A673 (cell line): ENCODE measurements around the gene EIF4E2. TPM values are rescaled to one million over a fixed set of nuclear protein-coding genes. Genes with fewer than 3 reads are reported as not detected.

Experiments
- BruUV-seq: library from RNA; stranded (reverse); fragments of 400-500 nt; replicated peaks from 2 replicates; lab custom pipeline; 2021; lab: Mats Ljungman, UMichigan
- CTCF ChIA-PET: fragments of 300-600 bp; sonication (Branson Sonifier 250); formaldehyde crosslinking; loops from one replicate; lab custom pipeline; 2022; ENCODE audit warnings: antibody characterized with exemption; lab: Charles Lee
- POLR2A ChIA-PET: fragments of 300-600 bp; sonication (Branson Sonifier 250); formaldehyde crosslinking; loops from one replicate; lab custom pipeline; 2022; ENCODE audit warnings: antibody characterized with exemption; ENCODE audit not compliant: low non-redundant PET; lab: Charles Lee
- DNase-seq: peaks from one replicate; pipeline ENCODE4 v3.0.0-alpha.2; 2015; ENCODE audit warnings: low spot score
- H3K27ac ChIP-seq: fragments of 200-600 bp; sonication (generic); 2 replicates; pipeline ENCODE4 v1.5.1; 2016; ENCODE audit warnings: mixed run types, low read depth, mild to moderate bottlenecking, mixed read lengths, antibody characterized with exemption, low read length; ENCODE audit not compliant: poor library complexity, severe bottlenecking
- H3K27me3 ChIP-seq: fragments of 200-600 bp; sonication (generic); replicated peaks from 2 replicates; pipeline ENCODE4 v1.6.1; 2017; ENCODE audit warnings: mixed run types, low read depth, mild to moderate bottlenecking, mixed read lengths, antibody characterized with exemption, low read length; ENCODE audit not compliant: insufficient read depth, poor library complexity
- H3K36me3 ChIP-seq: fragments of 200-600 bp; sonication (generic); 2 replicates; pipeline ENCODE4 v1.6.1; 2016; ENCODE audit warnings: mixed run types, mild to moderate bottlenecking, mixed read lengths, antibody characterized with exemption, low read length; ENCODE audit not compliant: insufficient read depth, poor library complexity, severe bottlenecking
- H3K4me1 ChIP-seq: fragments of 200-600 bp; sonication (generic); 2 replicates; pipeline ENCODE4 v1.6.1; 2017; ENCODE audit warnings: mixed run types, mild to moderate bottlenecking, mixed read lengths, antibody characterized with exemption, low read length; ENCODE audit not compliant: insufficient read depth, poor library complexity, severe bottlenecking
- H3K4me3 ChIP-seq: fragments of 200-600 bp; sonication (generic); 2 replicates; pipeline ENCODE4 v1.5.1; 2016; ENCODE audit warnings: low read depth, mixed run types, mild to moderate bottlenecking, mixed read lengths, low read length; ENCODE audit not compliant: poor library complexity, severe bottlenecking
- H3K9me3 ChIP-seq: fragments of 200-600 bp; sonication (generic); 2 replicates; pipeline ENCODE4 v1.6.1; 2016; ENCODE audit warnings: mixed run types, low read depth, mild to moderate bottlenecking, mixed read lengths, antibody characterized with exemption, low read length; ENCODE audit not compliant: poor library complexity, severe bottlenecking
- EZH2 ChIP-seq: fragments of 200-600 bp; sonication (generic); IDR thresholded peaks from 2 replicates; pipeline ENCODE4 v1.6.1; 2017; ENCODE audit warnings: borderline replicate concordance, low read depth, mild to moderate bottlenecking, mixed read lengths, antibody characterized with exemption, low read length; ENCODE audit not compliant: poor library complexity, severe bottlenecking
- intact Hi-C: fragments of 100-400 bp; cut with micrococcal nuclease; formaldehyde crosslinking; loops from one replicate; pipeline ENCODE4 v1.10.0; 2022; ENCODE audit not compliant: unreplicated experiment
- total RNA-seq: library from RNA; stranded (reverse); gene quantifications from 2 replicates; pipeline ENCODE4 v1.2.3, GENCODE V29; 2021
- TF ChIP-seq, protein P1 (sequence below): fragments of 300-800, 200-600 bp; sonication (generic); conservative IDR thresholded peaks from 2 replicates; pipeline ENCODE4 v1.5.1; 2017; ENCODE audit warnings: low read depth, mild to moderate bottlenecking, antibody characterized with exemption, low read length, moderate library complexity, mixed read lengths

Gene EIF4E2
- total RNA-seq, 1 experiment from 2014 or later = 60.8 TPM

DNA sequence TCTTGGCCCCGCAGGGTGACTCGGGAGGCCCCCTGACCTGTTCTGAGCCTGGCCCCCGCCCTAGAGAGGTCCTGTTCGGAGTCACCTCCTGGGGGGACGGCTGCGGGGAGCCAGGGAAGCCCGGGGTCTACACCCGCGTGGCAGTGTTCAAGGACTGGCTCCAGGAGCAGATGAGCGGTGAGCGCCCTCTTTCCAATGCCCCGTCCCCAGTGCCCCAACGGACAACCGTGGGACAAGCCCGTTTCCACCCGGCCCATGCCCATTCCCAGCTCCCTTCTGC lies 27.1 kb upstream of the EIF4E2 start:
- H3K4me3 ChIP-seq = no peak overlapping the region
- no TSS peak for BruUV-seq
- H3K27ac ChIP-seq = no peak overlapping the region
- no peaks in the 10 kb centered on the region for H3K9me3 ChIP-seq
- intact Hi-C loops = loop anchor here (2.0 to 5.0 kb wide), 2 partner anchors 79 to 616 kb away; no protein-coding TSS in a partner anchor
- no peaks in the 10 kb centered on the region for H3K36me3 ChIP-seq
- ChIA-PET CTCF (interaction anchor here (0.6 kb wide), 1 partner anchor 29 kb away, joined by 4 read pairs; no protein-coding TSS in a partner anchor), POLR2A (no interaction called here)
- H3K4me1 ChIP-seq = peaks cover 7% of the 10 kb centered on the region
- H3K27me3 ChIP-seq = peaks cover 31% of the 10 kb centered on the region
- DNase-seq = no peak
- TF ChIP-seq, protein P1, sequence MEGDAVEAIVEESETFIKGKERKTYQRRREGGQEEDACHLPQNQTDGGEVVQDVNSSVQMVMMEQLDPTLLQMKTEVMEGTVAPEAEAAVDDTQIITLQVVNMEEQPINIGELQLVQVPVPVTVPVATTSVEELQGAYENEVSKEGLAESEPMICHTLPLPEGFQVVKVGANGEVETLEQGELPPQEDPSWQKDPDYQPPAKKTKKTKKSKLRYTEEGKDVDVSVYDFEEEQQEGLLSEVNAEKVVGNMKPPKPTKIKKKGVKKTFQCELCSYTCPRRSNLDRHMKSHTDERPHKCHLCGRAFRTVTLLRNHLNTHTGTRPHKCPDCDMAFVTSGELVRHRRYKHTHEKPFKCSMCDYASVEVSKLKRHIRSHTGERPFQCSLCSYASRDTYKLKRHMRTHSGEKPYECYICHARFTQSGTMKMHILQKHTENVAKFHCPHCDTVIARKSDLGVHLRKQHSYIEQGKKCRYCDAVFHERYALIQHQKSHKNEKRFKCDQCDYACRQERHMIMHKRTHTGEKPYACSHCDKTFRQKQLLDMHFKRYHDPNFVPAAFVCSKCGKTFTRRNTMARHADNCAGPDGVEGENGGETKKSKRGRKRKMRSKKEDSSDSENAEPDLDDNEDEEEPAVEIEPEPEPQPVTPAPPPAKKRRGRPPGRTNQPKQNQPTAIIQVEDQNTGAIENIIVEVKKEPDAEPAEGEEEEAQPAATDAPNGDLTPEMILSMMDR = no peak
- no peak for TF ChIP-seq EZH2

DNA sequence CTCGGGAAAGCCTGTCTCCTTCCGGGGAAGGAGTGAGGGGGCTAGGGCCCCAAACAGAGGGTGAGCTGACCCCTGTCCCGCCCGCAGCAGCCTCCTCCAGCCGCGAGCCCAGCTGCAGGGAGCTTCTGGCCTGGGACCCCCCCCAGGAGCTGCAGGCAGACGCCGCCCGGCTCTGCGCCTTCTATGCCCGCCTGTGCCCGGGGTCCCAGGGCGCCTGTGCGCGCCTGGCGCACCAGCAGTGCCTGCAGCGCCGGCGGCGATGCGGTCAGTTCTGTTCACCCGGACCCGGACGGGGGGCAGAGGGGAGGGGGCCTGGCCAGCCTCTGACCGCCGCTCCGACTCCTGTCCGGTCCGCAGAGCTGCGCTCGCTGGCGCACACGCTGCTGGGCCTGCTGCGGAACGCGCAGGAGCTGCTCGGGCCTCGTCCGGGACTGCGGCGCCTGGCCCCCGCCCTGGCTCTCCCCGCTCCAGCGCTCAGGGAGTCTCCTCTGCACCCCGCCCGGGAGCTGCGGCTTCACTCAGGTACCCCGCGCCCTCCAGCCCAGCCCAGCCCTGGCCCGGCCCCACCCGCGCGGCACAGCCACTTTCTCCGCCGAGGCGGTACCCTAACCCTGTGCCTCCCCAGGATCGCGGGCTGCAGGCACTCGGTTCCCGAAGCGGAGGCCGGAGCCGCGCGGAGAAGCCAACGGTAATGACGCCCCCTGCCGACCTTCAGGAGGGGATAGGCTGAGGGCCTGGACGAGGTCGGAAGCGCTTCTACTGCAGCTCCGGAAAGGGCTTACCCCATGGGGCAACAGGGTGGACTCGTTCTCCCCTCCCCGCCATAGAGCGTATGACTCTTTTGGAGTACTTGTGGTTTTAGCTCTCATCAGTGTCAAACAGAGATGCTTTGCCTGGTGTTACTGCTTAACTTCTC lies 26.5 kb upstream of the EIF4E2 start:
- BruUV-seq = no TSS peak
- peak; percentile 60 for DNase-seq
- intact Hi-C loops = loop anchor here (2.0 to 5.0 kb wide), 2 partner anchors 79 to 617 kb away; no protein-coding TSS in a partner anchor
- peaks cover 31% of the 10 kb centered on the region for H3K27me3 ChIP-seq
- peak overlapping the region; percentile 14 for H3K4me3 ChIP-seq
- H3K9me3 ChIP-seq = no peaks in the 10 kb centered on the region
- ChIA-PET POLR2A (no interaction called here), CTCF (interaction anchor here (0.6 kb wide), 1 partner anchor 30 kb away, joined by 4 read pairs; no protein-coding TSS in a partner anchor)
- H3K27ac ChIP-seq = no peak overlapping the region
- TF ChIP-seq, protein P1 = peak; percentile 50
- TF ChIP-seq EZH2 = peak; percentile 78
- H3K36me3 ChIP-seq = no peaks in the 10 kb centered on the region
- H3K4me1 ChIP-seq = peaks cover 7% of the 10 kb centered on the region

DNA sequence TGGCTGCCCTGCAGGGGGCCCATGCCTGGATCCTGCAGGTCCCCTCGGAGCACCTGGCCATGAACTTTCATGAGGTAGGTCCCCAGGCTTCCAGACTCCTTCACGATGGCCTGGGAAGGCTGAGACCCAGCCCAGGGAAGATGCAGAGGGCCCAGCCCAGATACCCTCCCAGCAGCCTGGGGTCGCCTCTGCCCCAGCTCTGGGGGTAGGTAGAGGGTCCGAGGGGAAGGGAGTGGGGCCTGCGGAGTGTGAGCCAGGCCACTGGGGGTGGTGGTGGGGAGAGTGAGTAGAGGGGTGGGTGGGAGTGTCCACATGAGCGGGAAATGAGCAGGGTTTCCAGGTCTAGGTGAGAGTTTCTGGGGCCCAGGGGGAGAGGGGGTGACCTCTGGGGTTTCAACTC lies 25.7 kb upstream of the EIF4E2 start:
- intact Hi-C loops = loop anchor here (5.0 kb wide), 1 partner anchor 617 kb away; no protein-coding TSS in a partner anchor
- Histone ChIP-seq H3K27ac (no peak overlapping the region), H3K4me1 (peaks cover 7% of the 10 kb centered on the region), H3K9me3 (no peaks in the 10 kb centered on the region), H3K4me3 (no peak overlapping the region), H3K36me3 (no peaks in the 10 kb centered on the region), H3K27me3 (peaks cover 31% of the 10 kb centered on the region)
- CTCF ChIA-PET = no interaction called here
- POLR2A ChIA-PET = no interaction called here
- TF ChIP-seq, protein P1 = no peak
- TF ChIP-seq EZH2 = no peak
- no peak for DNase-seq
- BruUV-seq = no TSS peak
